PFSK-1 (cell line): Measurements from ENCODE around the gene CHRM3.

Experiments
- FOXP2 ChIP-seq: optimal IDR thresholded peaks from 2 replicates; pipeline ENCODE3; 2011; ENCODE audit warnings: borderline replicate concordance, control low read depth, inconsistent platforms; ENCODE audit not compliant: insufficient read depth; ENCODE audit errors: extremely low read length, extremely low read depth
- POLR2AphosphoS5 ChIP-seq: IDR thresholded peaks from 2 replicates; pipeline ENCODE4 v1.6.1; 2012; ENCODE audit warnings: low read depth, mild to moderate bottlenecking, control low read depth, low read length, moderate library complexity
- SIN3A ChIP-seq: IDR thresholded peaks from 2 replicates; pipeline ENCODE4 v1.6.1; 2012; ENCODE audit warnings: mild to moderate bottlenecking, low read length, moderate library complexity, borderline replicate concordance; ENCODE audit not compliant: insufficient read depth
- TAF1 ChIP-seq: IDR thresholded peaks from 2 replicates; pipeline ENCODE4 v1.6.1; 2012; ENCODE audit warnings: low read length, control low read depth, borderline replicate concordance; ENCODE audit not compliant: insufficient read depth
- TF ChIP-seq, protein P1 (sequence below), 2 experiments: IDR thresholded peaks; 2 replicates each; pipeline versions ENCODE4 v1.6.1 to v1.8.0; 2011 to 2012; ENCODE audit warnings: low read depth in 2 of 2, low read length in 2 of 2, control low read depth in 1 of 2, inconsistent platforms in 1 of 2, mild to moderate bottlenecking in 1 of 2, moderate library complexity in 1 of 2; ENCODE audit not compliant: insufficient read depth in 1 of 2

Gene CHRM3

DNA sequence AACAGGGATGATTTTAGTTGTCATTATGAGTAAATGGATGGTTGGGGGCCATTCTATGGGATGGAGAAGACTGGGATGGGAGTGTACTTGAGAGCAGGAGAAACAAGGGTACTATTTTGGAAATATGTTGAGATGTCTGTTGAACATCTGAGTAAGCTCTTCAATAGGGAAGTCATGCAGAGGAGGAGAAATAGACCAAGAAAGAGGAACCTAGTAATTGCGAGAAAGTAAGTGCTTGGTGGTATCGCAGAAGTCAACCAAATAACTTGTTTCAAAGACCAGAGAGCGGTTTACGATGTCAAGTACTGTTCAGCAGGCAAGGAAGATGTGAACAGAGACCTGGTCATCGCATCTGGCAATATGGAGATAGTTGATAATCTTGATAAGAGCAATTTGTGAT lies 22.4 kb upstream of the CHRM3 start:
- no peak for TF ChIP-seq FOXP2
- no peak for TF ChIP-seq SIN3A
- no peak for TF ChIP-seq POLR2AphosphoS5
- no peak for TF ChIP-seq TAF1
- TF ChIP-seq, protein P1, sequence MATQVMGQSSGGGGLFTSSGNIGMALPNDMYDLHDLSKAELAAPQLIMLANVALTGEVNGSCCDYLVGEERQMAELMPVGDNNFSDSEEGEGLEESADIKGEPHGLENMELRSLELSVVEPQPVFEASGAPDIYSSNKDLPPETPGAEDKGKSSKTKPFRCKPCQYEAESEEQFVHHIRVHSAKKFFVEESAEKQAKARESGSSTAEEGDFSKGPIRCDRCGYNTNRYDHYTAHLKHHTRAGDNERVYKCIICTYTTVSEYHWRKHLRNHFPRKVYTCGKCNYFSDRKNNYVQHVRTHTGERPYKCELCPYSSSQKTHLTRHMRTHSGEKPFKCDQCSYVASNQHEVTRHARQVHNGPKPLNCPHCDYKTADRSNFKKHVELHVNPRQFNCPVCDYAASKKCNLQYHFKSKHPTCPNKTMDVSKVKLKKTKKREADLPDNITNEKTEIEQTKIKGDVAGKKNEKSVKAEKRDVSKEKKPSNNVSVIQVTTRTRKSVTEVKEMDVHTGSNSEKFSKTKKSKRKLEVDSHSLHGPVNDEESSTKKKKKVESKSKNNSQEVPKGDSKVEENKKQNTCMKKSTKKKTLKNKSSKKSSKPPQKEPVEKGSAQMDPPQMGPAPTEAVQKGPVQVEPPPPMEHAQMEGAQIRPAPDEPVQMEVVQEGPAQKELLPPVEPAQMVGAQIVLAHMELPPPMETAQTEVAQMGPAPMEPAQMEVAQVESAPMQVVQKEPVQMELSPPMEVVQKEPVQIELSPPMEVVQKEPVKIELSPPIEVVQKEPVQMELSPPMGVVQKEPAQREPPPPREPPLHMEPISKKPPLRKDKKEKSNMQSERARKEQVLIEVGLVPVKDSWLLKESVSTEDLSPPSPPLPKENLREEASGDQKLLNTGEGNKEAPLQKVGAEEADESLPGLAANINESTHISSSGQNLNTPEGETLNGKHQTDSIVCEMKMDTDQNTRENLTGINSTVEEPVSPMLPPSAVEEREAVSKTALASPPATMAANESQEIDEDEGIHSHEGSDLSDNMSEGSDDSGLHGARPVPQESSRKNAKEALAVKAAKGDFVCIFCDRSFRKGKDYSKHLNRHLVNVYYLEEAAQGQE (IDR thresholded peaks at IDR 0.05; ENCODE audit: insufficient read depth in 1 of 2, low read depth in 2 of 2, low read length in 2 of 2), result no peak

DNA sequence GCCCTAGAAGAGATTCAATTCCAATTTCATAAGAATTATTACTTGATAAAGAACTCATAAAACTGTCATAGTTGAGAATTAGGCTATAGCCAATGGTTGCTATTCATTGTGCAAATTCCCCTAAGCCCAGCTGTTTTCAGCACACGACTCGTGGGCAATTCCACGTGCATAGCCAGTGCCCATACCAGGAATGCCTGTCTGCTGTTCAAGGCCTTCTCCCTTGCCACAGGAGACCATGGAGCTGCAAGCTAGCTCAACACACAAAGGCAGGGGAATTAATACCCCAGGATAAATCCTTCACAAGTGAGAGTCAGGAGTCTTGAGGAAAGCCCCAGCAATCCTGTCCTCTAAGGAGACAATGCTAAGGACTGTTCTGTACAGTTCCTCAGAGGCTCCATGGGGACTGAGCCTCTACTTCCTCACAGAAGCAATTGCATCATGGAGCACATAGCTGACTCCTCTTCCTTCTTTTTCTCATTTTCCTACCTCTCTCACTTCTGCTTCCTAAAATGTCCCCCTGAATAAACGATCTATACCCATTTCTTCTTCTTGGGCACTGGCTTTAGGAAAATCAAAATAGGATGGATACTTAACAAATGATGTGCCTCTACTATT lies 19.1 kb upstream of the CHRM3 start:
- TF ChIP-seq, protein P1 (IDR thresholded peaks at IDR 0.05; ENCODE audit: insufficient read depth in 1 of 2, low read depth in 2 of 2, low read length in 2 of 2), result no peak
- TF ChIP-seq TAF1, result no peak
- no peak for TF ChIP-seq SIN3A
- TF ChIP-seq FOXP2, result no peak
- TF ChIP-seq POLR2AphosphoS5, result no peak

DNA sequence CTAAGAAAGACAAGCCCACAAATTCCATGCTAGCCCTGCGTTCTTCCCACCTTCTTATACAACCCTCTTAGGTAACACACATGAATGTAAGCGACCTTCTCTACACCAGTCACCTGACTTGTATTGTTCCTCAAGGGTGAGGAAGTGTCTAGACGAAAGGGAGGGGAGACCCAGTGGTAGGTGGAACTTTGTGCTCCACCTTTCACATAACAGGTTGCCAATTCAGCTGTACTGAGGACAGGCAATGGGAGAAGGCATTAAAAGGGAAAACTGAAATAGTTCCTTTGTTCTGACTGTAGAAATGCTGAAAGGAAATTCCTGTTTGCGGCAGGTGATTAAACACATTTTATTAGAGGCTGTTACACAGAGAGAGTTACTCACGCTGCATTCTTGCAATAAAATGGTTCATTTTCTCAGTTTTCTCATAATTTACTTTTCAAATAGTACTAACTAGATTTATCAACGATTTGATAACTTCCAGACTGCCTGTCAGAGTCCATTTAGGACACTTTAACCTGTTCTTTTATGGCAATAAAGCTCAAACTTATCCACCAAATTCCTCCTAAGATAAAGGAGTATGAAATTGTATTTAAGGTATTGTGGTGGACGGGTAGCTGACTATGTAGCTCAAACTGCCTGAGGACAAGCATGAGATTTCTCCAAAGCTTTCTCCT lies 17.8 kb upstream of the CHRM3 start:
- TF ChIP-seq TAF1 (no peak), SIN3A (no peak), POLR2AphosphoS5 (no peak), FOXP2 (no peak)
- TF ChIP-seq, protein P1 (IDR thresholded peaks at IDR 0.05; ENCODE audit: insufficient read depth in 1 of 2, low read depth in 2 of 2, low read length in 2 of 2), result no peak

DNA sequence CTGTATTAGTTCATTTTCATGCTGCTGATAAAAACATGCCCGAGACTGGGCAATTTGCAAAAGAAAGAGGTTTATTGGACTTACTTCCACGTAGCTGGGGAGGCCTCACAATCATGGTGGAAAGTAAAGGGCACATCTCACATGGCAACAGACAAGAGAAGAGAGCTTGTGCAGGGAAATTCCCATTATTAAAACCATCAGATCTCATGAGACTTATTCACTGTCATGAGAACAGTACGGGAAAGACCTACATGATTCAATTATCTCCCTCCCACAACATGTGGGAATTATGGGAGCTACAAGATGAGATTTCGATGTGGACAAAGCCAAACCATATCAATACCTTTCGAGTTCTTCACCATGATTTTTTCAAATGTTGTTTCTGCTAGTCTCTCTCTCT lies 3.7 kb upstream of the CHRM3 start:
- TF ChIP-seq POLR2AphosphoS5, result no peak
- no peak for TF ChIP-seq FOXP2
- no peak for TF ChIP-seq TAF1
- TF ChIP-seq, protein P1 (IDR thresholded peaks at IDR 0.05; ENCODE audit: insufficient read depth in 1 of 2, low read depth in 2 of 2, low read length in 2 of 2), result no peak
- TF ChIP-seq SIN3A, result no peak
